ENCODE measurements around the gene PRKCA. TPM values are rescaled to one million over a fixed set of nuclear protein-coding genes. Genes with fewer than 3 reads are reported as not detected.

PRKCA gene
- total and polyA plus RNA-seq, 12 donors: 1.6 to 27.6 (median 10.5) TPM

- H3K27ac ChIP-seq: no peak overlapping the region
- H3K36me3 ChIP-seq: no peaks in the 10 kb centered on the region
- no peak for DNase-seq
- H3K9me3 ChIP-seq: peaks cover 0 to 10% (median 0%) of the 10 kb centered on the region in 11 donors
- WGBS, 2 donors: 74 to 76% methylated on average over 8 of the region's 8 CpGs
- ATAC-seq: no peak
- no peak for TF ChIP-seq CTCF (IDR thresholded peaks at IDR 0.05)
- H3K27me3 ChIP-seq: peaks cover 0 to 25% (median 2%) of the 10 kb centered on the region in 7 donors
- H3K4me3 ChIP-seq: no peak overlapping the region
- intact Hi-C loops (cut with DNase I): no loop called here
- H3K4me1 ChIP-seq: no peaks in the 10 kb centered on the region
These were observed 519.6 kb downstream of the PRKCA start for GRCh38 chr17:66822009-66822408.

- WGBS, 2 donors: 73 to 82% methylated on average over 6 of the region's 6 CpGs
- H3K36me3 ChIP-seq: no peaks in the 10 kb centered on the region
- H3K9me3 ChIP-seq: no peaks in the 10 kb centered on the region
- TF ChIP-seq CTCF (IDR thresholded peaks at IDR 0.05): no peak
- intact Hi-C loops (cut with DNase I): no loop called here
- no peak for ATAC-seq
- peaks cover 0 to 30% (median 20%) of the 10 kb centered on the region in 7 donors for H3K27me3 ChIP-seq
- DNase-seq: no peak
- peaks cover 0 to 5% (median 0%) of the 10 kb centered on the region in 9 donors for H3K4me1 ChIP-seq
- H3K27ac ChIP-seq: no peak overlapping the region
- H3K4me3 ChIP-seq: no peak overlapping the region
These were observed 524.4 kb downstream of the PRKCA start for GRCh38 chr17:66826856-66827255.

GRCh38 chr17:66829386-66829864 is 527.0 kb downstream of the PRKCA start:
- WGBS, 2 donors: 5% methylated on average over 18 of the region's 18 CpGs
- peak; percentile 59 to 84 (median 76) for ATAC-seq
- Histone ChIP-seq H3K36me3 (no peaks in the 10 kb centered on the region), H3K27me3 (peaks cover 0 to 45% (median 35%) of the 10 kb centered on the region in 7 donors), H3K27ac (no peak overlapping the region), H3K4me3 (no peak overlapping the region), H3K9me3 (no peaks in the 10 kb centered on the region), H3K4me1 (peaks cover 0 to 5% (median 0%) of the 10 kb centered on the region in 9 donors)
- intact Hi-C loops (cut with DNase I): no loop called here
- peak in 1 of 2 donors; percentile 35 for DNase-seq
- TF ChIP-seq CTCF (IDR thresholded peaks at IDR 0.05): no peak

GRCh38 chr17:66829883-66830282 is 527.5 kb downstream of the PRKCA start:
- H3K9me3 ChIP-seq: no peaks in the 10 kb centered on the region
- H3K4me3 ChIP-seq: no peak overlapping the region
- H3K36me3 ChIP-seq: no peaks in the 10 kb centered on the region
- peaks cover 0 to 5% (median 0%) of the 10 kb centered on the region in 9 donors for H3K4me1 ChIP-seq
- TF ChIP-seq CTCF (IDR thresholded peaks at IDR 0.05): no peak
- intact Hi-C loops (cut with DNase I): loop anchor here in 1 of 10 donors (5.0 kb wide), 1 partner anchor 93 kb away; no protein-coding TSS in a partner anchor
- H3K27me3 ChIP-seq: peaks cover 3 to 50% (median 39%) of the 10 kb centered on the region in 7 donors
- no peak for DNase-seq
- no peak for ATAC-seq
- no peak overlapping the region for H3K27ac ChIP-seq
- 7 to 14% methylated on average over 10 of the region's 10 CpGs for WGBS, 2 donors

Data from heart right ventricle (tissue), 16 donors.